GM21381 (cell line): ENCODE data around the gene ZDHHC18.
A peak's percentile ranks its signal among the peaks of the same experiment; 100 is the strongest.

Experiments
- ATAC-seq: cut with Tn5 transposase; IDR thresholded peaks from one replicate; pipeline ENCODE4 v1.9.1; 2021; ENCODE audit warnings: mild to moderate bottlenecking, moderate library complexity; ENCODE audit not compliant: unreplicated experiment

ZDHHC18 gene

DNA sequence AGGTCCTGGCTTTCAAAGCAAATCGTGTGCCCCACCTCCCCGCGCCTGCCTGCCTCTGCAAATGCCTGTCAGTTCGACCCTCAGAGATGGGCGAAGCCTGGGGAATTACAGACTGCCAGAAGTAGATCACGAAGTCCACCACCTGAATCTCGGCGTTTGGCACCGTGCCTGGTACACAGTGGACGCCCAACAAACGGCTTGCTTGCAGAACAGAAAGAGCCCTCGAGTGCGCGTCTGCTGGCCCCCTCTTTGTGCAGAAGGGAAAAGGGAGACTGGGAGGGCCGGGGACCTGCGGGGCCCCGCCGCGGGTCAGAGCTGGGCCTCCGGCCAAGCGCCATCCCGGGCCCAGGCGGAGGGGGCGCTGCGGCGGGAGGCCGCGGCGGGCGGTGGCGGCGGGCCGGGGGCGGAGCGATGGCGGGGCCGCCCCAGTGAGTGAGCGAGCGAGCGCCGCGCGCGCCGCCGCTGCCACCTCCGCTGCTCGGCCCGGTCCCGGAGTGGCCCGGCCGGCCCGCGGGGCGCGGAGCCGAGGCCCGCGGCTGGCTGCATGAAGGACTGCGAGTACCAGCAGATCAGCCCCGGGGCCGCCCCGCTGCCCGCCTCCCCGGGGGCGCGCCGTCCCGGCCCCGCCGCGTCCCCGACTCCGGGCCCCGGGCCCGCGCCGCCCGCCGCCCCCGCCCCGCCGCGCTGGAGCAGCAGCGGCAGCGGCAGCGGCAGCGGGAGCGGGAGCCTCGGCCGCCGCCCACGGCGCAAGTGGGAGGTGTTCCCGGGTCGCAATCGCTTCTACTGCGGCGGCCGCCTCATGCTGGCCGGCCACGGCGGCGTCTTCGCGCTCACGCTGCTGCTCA, at the start of gene ZDHHC18:
Gene ZDHHC18, plus strand, starts transcription at position 428 of the 845 bp plus-strand sequence. Its CDS starts 117 bp downstream, at position 545.
- ATAC-seq, result peak; percentile 72

DNA sequence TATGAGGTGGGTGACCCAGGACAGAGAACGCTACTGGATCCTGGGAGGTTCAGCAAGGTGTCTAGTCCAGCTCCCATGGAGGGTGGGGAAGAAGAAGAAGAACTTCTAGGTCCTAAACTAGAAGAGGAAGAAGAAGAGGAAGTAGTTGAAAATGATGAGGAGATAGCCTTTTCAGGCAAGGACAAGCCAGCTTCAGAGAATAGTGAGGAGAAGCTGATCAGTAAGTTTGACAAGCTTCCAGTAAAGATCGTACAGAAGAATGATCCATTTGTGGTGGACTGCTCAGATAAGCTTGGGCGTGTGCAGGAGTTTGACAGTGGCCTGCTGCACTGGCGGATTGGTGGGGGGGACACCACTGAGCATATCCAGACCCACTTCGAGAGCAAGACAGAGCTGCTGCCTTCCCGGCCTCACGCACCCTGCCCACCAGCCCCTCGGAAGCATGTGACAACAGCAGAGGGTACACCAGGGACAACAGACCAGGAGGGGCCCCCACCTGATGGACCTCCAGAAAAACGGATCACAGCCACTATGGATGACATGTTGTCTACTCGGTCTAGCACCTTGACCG, 47.3 kb upstream of the ZDHHC18 start:
- ATAC-seq, result no peak

GRCh38 chr1:26780344-26780957, 46.0 kb upstream of the ZDHHC18 start:
- no peak for ATAC-seq

DNA sequence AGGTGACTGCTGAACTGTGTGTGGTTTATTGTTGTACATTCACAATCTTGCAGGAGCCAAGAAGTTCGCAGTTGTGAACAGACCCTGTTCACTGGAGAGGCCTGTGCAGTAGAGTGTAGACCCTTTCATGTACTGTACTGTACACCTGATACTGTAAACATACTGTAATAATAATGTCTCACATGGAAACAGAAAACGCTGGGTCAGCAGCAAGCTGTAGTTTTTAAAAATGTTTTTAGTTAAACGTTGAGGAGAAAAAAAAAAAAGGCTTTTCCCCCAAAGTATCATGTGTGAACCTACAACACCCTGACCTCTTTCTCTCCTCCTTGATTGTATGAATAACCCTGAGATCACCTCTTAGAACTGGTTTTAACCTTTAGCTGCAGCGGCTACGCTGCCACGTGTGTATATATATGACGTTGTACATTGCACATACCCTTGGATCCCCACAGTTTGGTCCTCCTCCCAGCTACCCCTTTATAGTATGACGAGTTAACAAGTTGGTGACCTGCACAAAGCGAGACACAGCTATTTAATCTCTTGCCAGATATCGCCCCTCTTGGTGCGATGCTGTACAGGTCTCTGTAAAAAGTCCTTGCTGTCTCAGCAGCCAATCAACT, 45.2 kb upstream of the ZDHHC18 start:
- ATAC-seq, result no peak

DNA sequence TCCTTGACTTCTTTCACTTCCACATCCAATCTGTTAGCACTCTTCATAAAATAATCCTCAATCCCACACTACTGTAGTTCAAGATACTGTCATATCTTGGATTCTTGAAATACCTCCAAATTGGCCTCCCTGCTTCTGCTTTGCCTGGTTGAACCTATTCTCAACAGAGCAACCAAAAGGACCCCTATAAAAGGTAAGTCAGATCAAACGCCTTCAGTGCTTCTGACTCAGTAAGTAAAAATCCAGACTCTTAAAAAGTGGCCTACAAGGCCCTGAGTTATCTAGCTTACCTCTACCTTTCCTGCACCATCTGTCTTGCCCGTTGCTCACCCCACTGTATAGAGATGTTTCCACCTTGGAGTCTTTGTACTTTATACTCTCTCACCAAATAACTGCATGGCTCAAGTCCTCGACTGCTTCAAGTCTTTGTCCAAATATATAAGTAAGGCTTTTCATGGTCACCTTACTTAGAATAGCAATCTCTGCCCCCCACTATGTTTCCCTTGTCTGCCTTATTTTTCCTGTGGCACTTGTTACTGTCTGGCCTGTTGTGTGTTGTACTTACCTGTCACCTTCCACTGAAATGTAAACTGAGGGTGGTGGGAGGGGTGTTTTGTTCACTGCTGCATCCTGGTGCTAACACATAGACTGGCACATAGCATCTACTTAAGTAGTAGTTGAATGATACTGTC, 43.8 kb upstream of the ZDHHC18 start:
- ATAC-seq, result no peak

DNA sequence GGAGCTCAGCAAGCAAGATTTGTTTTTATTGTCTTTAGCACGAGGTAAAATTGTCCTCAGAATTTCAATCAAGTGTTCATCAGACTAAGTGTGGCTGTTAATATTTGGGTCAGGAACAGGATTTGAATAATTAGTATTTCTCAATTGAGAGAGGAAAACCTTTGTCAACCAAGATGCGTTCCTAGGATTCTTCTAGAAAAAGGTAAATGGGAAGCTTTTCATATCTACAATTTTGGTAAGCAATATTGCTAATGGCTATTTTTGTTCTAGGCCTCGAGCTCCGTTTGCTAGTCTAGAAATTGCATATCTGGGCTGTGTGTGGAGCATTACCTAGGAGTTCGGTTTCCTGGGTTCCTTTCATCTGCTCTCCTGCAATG, 42.9 kb upstream of the ZDHHC18 start:
- ATAC-seq, result no peak

GRCh38 chr1:26784023-26784871, 42.2 kb upstream of the ZDHHC18 start:
- ATAC-seq, result no peak

GRCh38 chr1:26784886-26785285, 41.6 kb upstream of the ZDHHC18 start:
- ATAC-seq, result no peak

DNA sequence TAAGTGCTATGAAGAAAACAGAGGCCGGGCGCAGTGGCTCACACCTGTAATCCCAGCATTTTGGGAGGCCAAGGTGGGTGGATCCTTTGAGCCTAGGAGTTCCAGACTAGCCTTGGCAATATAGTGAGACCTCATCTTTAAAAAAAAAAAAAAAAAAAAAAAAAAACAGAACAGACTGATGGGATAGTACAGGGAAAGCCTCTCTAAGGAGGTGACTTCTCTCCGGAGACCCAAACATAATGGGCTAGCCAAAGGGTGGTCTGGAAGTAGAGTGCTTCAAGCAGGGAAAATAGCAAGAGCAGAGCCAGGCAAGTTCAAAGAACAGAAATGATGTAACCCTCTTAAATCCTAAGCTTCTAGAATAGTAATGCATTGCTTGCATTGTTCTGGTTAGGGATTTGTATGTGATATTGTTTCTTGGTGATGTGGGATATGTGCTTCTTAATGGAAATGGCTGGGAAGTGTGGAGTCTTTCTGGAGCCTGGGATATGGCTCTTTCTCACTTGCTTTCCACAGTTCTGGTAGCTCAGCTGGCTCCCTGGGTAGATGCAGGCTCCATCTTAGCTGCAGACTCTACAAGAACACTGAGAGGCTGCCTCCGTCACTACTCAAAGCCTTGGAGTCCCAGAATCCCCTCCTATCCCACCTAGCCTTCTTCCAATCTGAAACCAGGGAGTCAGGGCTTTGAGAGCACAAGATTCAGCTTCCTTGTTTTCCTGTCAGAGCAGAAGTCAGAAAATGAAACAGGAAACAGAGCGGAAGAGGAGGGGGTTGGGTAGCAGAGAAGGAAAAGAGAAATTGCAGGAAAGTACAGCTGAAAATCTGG, 40.7 kb upstream of the ZDHHC18 start:
- no peak for ATAC-seq

DNA sequence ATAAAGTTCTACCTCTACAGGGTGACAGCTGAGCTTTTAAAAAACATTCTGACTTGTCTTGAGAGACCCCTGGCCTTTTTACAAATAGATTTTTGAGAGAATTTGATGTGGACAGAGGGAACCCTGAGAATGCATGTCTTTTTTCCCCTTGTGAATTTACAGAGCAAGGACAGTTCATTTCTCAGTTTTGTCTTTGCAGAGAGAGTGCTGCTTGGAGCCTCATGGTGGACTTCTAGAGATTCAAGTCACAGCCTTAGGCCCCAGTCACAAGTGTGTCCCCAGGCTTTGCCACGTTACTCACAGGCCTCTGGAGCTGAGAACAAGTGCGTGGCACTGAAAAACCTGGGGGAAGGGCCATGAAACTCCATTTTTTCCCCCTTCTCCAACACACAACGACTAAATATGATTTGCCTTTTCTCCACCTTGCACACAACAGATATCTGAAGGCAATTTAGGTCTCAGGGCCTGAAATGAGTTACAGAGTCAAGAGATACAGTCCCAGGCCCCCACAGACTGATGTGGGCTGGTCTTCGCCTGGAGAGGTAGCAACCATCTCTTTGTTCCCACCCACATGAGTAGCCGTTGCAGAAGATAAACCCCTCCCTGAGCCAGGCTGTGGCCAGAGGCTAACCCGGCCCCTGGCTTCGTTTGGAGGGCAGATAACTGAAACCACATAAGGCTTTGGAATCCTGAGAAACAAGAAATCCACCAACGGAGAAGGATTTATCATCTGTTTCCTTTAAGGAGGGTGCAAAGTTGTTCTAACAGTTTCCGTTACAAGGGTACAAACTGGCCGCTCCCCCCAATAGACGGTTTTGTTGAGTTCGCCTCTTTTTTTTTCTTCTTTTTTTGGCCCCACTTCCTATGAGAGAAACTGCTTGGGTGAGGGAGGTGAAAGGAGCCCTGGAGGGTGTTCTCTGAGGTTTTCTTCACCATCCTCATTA, 39.8 kb upstream of the ZDHHC18 start:
- ATAC-seq, result no peak

- peak; percentile 40 for ATAC-seq
Observed at GRCh38 chr1:26787381-26787705, 39.1 kb upstream of the ZDHHC18 start.

GRCh38 chr1:26787706-26788514, 38.6 kb upstream of the ZDHHC18 start, which contains the start of gene PIGV:
PIGV (plus strand) TSS chr1:26787950; CDS start chr1:26790816, 2,866 bp downstream.
- ATAC-seq, result peak; percentile 63

- ATAC-seq, result no peak
Observed at GRCh38 chr1:26788515-26788785, 38.0 kb upstream of the ZDHHC18 start.

DNA sequence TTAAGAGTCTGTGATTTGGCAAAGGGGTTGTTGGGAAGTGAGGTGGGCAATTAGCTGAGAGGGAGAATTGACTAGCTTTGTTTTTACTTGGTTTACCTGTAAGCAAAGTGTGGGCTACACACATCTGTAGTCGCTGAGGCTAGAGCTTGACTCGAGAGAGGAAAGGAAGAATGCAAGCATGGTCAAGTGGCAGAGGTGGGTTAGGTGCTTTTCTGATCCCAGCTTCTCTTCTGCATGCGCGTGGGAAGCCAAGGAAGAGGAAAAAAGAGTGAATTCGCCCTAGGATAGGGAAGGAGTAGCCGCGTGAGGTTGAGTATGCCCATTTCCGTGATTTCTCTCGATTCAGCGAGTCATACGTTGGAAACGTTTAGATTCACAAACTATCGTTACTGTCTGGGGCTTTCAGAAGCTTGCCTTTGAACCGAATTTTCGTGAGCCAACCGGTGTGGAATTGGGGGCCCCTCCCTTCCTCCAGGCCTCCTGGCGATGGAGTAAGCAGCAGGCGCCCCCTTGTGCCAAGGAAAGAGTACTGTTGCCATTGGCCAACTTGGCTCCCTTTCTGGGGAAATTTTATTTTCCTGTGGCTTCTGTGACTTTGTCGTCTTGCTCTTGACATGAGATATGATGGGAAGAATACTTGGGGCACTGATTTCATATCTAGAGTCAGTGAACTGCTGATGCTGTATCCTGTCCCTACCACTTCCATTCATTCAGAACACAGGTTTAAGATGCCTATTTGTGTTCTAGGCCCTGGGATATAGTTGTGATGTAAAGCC, 37.5 kb upstream of the ZDHHC18 start:
- no peak for ATAC-seq

GRCh38 chr1:26789612-26789865, 36.9 kb upstream of the ZDHHC18 start:
- no peak for ATAC-seq

DNA sequence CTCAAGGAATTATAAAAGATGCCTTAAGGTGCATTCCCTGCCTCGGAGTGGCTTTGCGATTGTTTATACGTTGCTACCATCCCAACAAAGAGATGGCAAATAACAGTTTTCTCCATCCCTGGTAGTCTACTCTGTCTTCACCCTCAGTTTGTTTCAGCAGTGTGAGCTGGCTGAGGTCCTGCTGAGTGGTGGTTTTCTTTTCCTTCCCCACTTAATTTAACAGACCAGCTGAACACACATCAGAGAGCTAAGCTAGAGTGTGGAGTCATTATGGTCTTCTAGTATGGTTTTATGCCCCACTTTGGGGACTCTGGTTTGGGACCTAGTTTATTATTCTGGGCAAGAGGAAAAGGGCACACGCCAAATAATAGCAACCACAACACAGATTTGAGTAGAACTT, 36.6 kb upstream of the ZDHHC18 start:
- ATAC-seq, result no peak

- no peak for ATAC-seq
Observed at GRCh38 chr1:26790551-26790953, 35.9 kb upstream of the ZDHHC18 start.
